ENCODE data around the gene NELL1.

DNA sequence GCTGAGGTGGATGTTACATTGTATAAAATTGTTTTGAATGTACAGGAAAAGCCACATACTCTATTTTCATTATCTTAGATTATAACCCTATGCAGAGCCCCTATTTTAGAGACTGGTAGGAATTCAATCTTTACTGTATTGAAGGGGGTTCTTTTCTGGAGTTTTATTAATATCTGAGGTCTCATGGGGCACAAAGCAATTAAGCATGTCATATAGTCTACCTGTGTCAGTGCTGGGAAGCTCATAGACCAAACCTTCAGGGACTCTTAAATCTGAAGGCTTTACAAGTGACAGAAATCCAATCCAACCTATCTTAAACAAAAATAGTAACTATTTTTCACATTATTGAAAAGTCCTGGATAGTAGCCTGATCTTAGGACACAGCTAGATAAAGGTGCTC lies 733.7 kb downstream of the NELL1 start:
- TF ChIP-seq, protein P1, sequence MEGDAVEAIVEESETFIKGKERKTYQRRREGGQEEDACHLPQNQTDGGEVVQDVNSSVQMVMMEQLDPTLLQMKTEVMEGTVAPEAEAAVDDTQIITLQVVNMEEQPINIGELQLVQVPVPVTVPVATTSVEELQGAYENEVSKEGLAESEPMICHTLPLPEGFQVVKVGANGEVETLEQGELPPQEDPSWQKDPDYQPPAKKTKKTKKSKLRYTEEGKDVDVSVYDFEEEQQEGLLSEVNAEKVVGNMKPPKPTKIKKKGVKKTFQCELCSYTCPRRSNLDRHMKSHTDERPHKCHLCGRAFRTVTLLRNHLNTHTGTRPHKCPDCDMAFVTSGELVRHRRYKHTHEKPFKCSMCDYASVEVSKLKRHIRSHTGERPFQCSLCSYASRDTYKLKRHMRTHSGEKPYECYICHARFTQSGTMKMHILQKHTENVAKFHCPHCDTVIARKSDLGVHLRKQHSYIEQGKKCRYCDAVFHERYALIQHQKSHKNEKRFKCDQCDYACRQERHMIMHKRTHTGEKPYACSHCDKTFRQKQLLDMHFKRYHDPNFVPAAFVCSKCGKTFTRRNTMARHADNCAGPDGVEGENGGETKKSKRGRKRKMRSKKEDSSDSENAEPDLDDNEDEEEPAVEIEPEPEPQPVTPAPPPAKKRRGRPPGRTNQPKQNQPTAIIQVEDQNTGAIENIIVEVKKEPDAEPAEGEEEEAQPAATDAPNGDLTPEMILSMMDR (IDR thresholded peaks at IDR 0.05; ENCODE audit: insufficient read depth, low read depth, low read length), result no peak
- TF ChIP-seq EZH2 (IDR thresholded peaks at IDR 0.05; ENCODE audit: insufficient read depth, low read length), result no peak

All from astrocyte (in vitro differentiated cells and primary cell).